CD4-positive, alpha-beta T cell (primary cell): ENCODE data around the gene DKK3. TPM values are rescaled to one million over a fixed set of nuclear protein-coding genes. Genes with fewer than 3 reads are reported as not detected.
A peak's percentile ranks its signal among the peaks of the same experiment; 100 is the strongest.

Experiments
- ATAC-seq: fragments of 200-7000 bp; cut with Tn5 transposase; one replicate; pipeline ENCODE4 v1.10.0; 2022; ENCODE audit warnings: mild to moderate bottlenecking; ENCODE audit not compliant: poor library complexity
- CTCF ChIA-PET: fragments of 350-600 bp; sonication (Branson Sonifier 250); formaldehyde crosslinking; loops from one replicate; lab custom pipeline; 2021; ENCODE audit warnings: antibody characterized with exemption, inconsistent platforms; lab: Charles Lee
- POLR2A ChIA-PET: fragments of 350-600 bp; sonication (Branson Sonifier 250); formaldehyde crosslinking; loops from one replicate; lab custom pipeline; 2021; ENCODE audit warnings: antibody characterized with exemption, inconsistent platforms; lab: Charles Lee
- DNase-seq, 14 experiments: peaks; one replicate each; pipeline ENCODE4 v3.0.0-alpha.2; 2013 to 2020; ENCODE audit warnings: mixed read lengths in 2 of 14
- H3K27ac ChIP-seq, 2 donors: one replicate each; pipeline versions ENCODE4 v1.5.1 to v1.7.0; 2013; ENCODE audit warnings: low read length in 2 of 2, low read depth in 1 of 2, mild to moderate bottlenecking in 1 of 2
- H3K27me3 ChIP-seq, 2 experiments: 1 replicate in 1 of 2; 2 replicates in 1 of 2; pipeline versions ENCODE4 v1.6.1 to v1.7.0; 2013; ENCODE audit warnings: low read length in 2 of 2, control low read depth in 1 of 2, mild to moderate bottlenecking in 1 of 2, moderate library complexity in 1 of 2; ENCODE audit not compliant: insufficient read depth in 2 of 2, control insufficient read depth in 1 of 2
- H3K36me3 ChIP-seq: one replicate; pipeline ENCODE4 v1.6.1; 2013; ENCODE audit warnings: low read length, control low read depth; ENCODE audit not compliant: insufficient read depth
- H3K4me1 ChIP-seq: one replicate; pipeline ENCODE4 v1.6.1; 2013; ENCODE audit warnings: low read length, control low read depth; ENCODE audit not compliant: insufficient read depth
- H3K4me3 ChIP-seq: one replicate; pipeline ENCODE4 v1.5.1; 2013; ENCODE audit warnings: mild to moderate bottlenecking, low read length, moderate library complexity
- H3K9me3 ChIP-seq, 2 experiments: 1 replicate in 1 of 2; 2 replicates in 1 of 2; pipeline versions ENCODE4 v1.6.1 to v1.7.0; 2013; ENCODE audit warnings: low read length in 2 of 2, mild to moderate bottlenecking in 2 of 2, control low read depth in 1 of 2, moderate library complexity in 1 of 2; ENCODE audit not compliant: control insufficient read depth in 1 of 2, insufficient read depth in 1 of 2
- H3K27ac Mint-ChIP-seq: one replicate; pipeline ENCODE4 v1.8.0; 2020; ENCODE audit warnings: mixed read lengths
- H3K27me3 Mint-ChIP-seq: one replicate; pipeline ENCODE4 v1.8.0; 2021; ENCODE audit warnings: mixed read lengths
- H3K36me3 Mint-ChIP-seq: one replicate; pipeline ENCODE4 v1.8.0; 2021; ENCODE audit warnings: low read depth, mixed read lengths
- H3K4me1 Mint-ChIP-seq: one replicate; pipeline ENCODE4 v1.8.0; 2021; ENCODE audit warnings: low read depth, mixed read lengths
- H3K4me3 Mint-ChIP-seq: one replicate; pipeline ENCODE4 v1.8.0; 2020; ENCODE audit warnings: mild to moderate bottlenecking, mixed read lengths
- H3K9me3 Mint-ChIP-seq: one replicate; pipeline ENCODE4 v1.8.0; 2020; ENCODE audit warnings: mixed read lengths
- CTCF ChIP-seq: fragments of 200-600 bp; IDR thresholded peaks from one replicate; pipeline ENCODE4 v1.8.0; 2022; ENCODE audit warnings: antibody characterized with exemption, mild to moderate bottlenecking
- intact Hi-C, 2 experiments: fragments of 100-400 bp; cut with DNase I in 1 of 2; cut with micrococcal nuclease in 1 of 2; formaldehyde crosslinking; loops; one replicate each; pipeline versions ENCODE4 v1.15.1 to v1.9.0; 2023 to 2025; cut with DNase I, micrococcal nuclease
- total RNA-seq, 174 experiments: library from RNA in 2 of 174; stranded (reverse) in 2 of 174; gene quantifications; one replicate each; pipeline ENCODE4 v1.2.3 and lab custom pipeline; 2021 to 2026

Gene DKK3
- total RNA-seq, 2 experiments from 2014 or later = 0.61 to 0.71 TPM

GRCh38 chr11:11952036-11952435, 56.4 kb downstream of the DKK3 start:
- Mint-ChIP-seq H3K36me3 (peaks cover 95% of the 10 kb centered on the region), H3K27ac (peak overlapping the region; percentile 6), H3K4me3 (no peak overlapping the region), H3K9me3 (no peaks in the 10 kb centered on the region), H3K27me3 (no peaks in the 10 kb centered on the region), H3K4me1 (no peaks in the 10 kb centered on the region)
- H3K9me3 ChIP-seq = no peaks in the 10 kb centered on the region
- no peak for ATAC-seq
- POLR2A ChIA-PET = no interaction called here
- CTCF ChIA-PET = no interaction called here
- H3K27ac ChIP-seq = no peak overlapping the region
- no peaks in the 10 kb centered on the region for H3K27me3 ChIP-seq
- intact Hi-C loops = no loop called here
- peaks cover 71% of the 10 kb centered on the region for H3K36me3 ChIP-seq
- TF ChIP-seq CTCF = no peak
- no peak for DNase-seq
- H3K4me3 ChIP-seq = no peak overlapping the region
- H3K4me1 ChIP-seq = no peaks in the 10 kb centered on the region

- H3K27me3 Mint-ChIP-seq = no peaks in the 10 kb centered on the region
- H3K9me3 ChIP-seq = no peaks in the 10 kb centered on the region
- peaks cover 56% of the 10 kb centered on the region for H3K36me3 ChIP-seq
- intact Hi-C loops = no loop called here
- no peak for TF ChIP-seq CTCF
- POLR2A ChIA-PET = no interaction called here
- CTCF ChIA-PET = interaction anchor here (0.6 kb wide), 1 partner anchor 1208 kb away, joined by 4 read pairs; no protein-coding TSS in a partner anchor
- no peak overlapping the region for H3K4me3 ChIP-seq
- peaks cover 95% of the 10 kb centered on the region for H3K36me3 Mint-ChIP-seq
- no peaks in the 10 kb centered on the region for H3K9me3 Mint-ChIP-seq
- H3K4me1 Mint-ChIP-seq = no peaks in the 10 kb centered on the region
- H3K27ac Mint-ChIP-seq = no peak overlapping the region
- ATAC-seq (no peak), DNase-seq (no peak)
- no peak overlapping the region for H3K4me3 Mint-ChIP-seq
- no peaks in the 10 kb centered on the region for H3K27me3 ChIP-seq
- H3K27ac ChIP-seq = no peak overlapping the region
- no peaks in the 10 kb centered on the region for H3K4me1 ChIP-seq
Observed at GRCh38 chr11:11949482-11949881, 58.9 kb downstream of the DKK3 start.

GRCh38 chr11:11948242-11948947, 60.0 kb downstream of the DKK3 start:
- H3K36me3 Mint-ChIP-seq = peaks cover 94% of the 10 kb centered on the region
- H3K9me3 Mint-ChIP-seq = no peaks in the 10 kb centered on the region
- no peak overlapping the region for H3K4me3 ChIP-seq
- intact Hi-C loops = no loop called here
- no peak overlapping the region for H3K27ac ChIP-seq
- no peaks in the 10 kb centered on the region for H3K27me3 Mint-ChIP-seq
- H3K4me3 Mint-ChIP-seq = no peak overlapping the region
- DNase-seq (no peak), ATAC-seq (no peak)
- H3K36me3 ChIP-seq = peaks cover 61% of the 10 kb centered on the region
- POLR2A ChIA-PET = no interaction called here
- no peaks in the 10 kb centered on the region for H3K9me3 ChIP-seq
- CTCF ChIA-PET = interaction anchor here (1.5 kb wide), 1 partner anchor 17 kb away, joined by 5 read pairs; no protein-coding TSS in a partner anchor
- peak overlapping the region; percentile 36 for H3K27ac Mint-ChIP-seq
- no peak for TF ChIP-seq CTCF
- H3K27me3 ChIP-seq = no peaks in the 10 kb centered on the region
- no peaks in the 10 kb centered on the region for H3K4me1 ChIP-seq
- H3K4me1 Mint-ChIP-seq = no peaks in the 10 kb centered on the region
